ENCODE data around the gene BOC. TPM values are rescaled to one million over a fixed set of nuclear protein-coding genes. Genes with fewer than 3 reads are reported as not detected.

Gene BOC
- total RNA-seq, 1 experiment from 2014 or later, result 0.73 TPM

DNA sequence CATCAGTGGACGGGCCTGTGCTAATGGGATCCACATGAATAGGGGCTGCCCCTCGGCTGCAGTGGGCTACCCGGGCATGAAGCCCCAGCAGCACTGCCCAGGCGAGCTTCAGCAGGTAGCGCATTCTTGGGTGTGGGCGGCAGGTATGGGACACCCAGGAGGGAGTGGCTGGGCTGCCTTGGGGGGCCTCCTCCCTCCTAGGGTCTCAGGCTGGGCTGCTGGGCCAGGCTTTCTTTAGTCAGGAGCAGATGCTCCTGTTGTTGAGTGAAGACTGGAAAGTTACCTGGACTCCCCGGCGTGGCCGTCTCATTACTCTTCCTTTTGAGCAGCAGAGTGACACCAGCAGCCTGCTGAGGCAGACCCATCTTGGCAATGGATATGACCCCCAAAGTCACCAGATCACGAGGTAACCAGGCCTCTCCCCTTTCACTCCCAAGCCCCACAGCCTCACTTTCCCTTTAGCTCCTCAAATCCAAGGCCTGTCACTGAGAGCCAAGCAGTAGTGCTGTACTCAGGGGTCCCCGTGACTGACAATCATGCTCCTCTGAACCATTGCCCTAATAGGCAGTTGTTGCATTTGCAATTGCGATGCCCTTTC is 73.2 kb downstream of the BOC start:
- H3K27ac Mint-ChIP-seq (ENCODE audit: unreplicated experiment), result no peak overlapping the region
- no peak for DNase-seq

DNA sequence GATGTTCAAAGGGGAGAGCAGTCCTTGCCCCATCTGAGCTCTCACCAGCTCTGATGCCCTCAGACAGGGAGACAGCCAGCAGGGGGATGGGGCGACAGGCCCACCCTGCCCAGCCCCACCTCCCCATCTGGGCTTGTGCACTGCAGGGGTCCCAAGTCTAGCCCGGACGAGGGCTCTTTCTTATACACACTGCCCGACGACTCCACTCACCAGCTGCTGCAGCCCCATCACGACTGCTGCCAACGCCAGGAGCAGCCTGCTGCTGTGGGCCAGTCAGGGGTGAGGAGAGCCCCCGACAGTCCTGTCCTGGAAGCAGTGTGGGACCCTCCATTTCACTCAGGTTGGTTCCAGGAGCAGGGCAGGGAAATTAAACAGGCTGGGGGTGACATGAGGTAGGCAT is 73.9 kb downstream of the BOC start:
- Mint-ChIP-seq H3K27ac (ENCODE audit: unreplicated experiment) (no peak overlapping the region), H3K9me3 (ENCODE audit: unreplicated experiment) (no peaks in the 10 kb centered on the region), H3K27me3 (ENCODE audit: insufficient read depth, unreplicated experiment) (peaks cover 12% of the 10 kb centered on the region), H3K4me1 (ENCODE audit: low read depth, unreplicated experiment) (peaks cover 15% of the 10 kb centered on the region), H3K4me3 (ENCODE audit: unreplicated experiment) (no peak overlapping the region), H3K36me3 (ENCODE audit: insufficient read depth, unreplicated experiment) (no peaks in the 10 kb centered on the region)
- Histone ChIP-seq H3K4me1 (peaks cover 9% of the 10 kb centered on the region), H3K9me3 (no peaks in the 10 kb centered on the region), H3K27me3 (replicated peaks; ENCODE audit: control insufficient read depth, insufficient read depth, low read length) (no peaks in the 10 kb centered on the region; the same call in 1 of the 2 replicates), H3K4me3 (ENCODE audit: low read depth, low read length) (no peak overlapping the region), H3K36me3 (ENCODE audit: control insufficient read depth, insufficient read depth, low read length) (no peaks in the 10 kb centered on the region)
- ChIA-PET CTCF (no interaction called here), POLR2A (no interaction called here)
- no peak for DNase-seq
- BruUV-seq (replicated peaks), result no TSS peak
- TF ChIP-seq, protein P1, sequence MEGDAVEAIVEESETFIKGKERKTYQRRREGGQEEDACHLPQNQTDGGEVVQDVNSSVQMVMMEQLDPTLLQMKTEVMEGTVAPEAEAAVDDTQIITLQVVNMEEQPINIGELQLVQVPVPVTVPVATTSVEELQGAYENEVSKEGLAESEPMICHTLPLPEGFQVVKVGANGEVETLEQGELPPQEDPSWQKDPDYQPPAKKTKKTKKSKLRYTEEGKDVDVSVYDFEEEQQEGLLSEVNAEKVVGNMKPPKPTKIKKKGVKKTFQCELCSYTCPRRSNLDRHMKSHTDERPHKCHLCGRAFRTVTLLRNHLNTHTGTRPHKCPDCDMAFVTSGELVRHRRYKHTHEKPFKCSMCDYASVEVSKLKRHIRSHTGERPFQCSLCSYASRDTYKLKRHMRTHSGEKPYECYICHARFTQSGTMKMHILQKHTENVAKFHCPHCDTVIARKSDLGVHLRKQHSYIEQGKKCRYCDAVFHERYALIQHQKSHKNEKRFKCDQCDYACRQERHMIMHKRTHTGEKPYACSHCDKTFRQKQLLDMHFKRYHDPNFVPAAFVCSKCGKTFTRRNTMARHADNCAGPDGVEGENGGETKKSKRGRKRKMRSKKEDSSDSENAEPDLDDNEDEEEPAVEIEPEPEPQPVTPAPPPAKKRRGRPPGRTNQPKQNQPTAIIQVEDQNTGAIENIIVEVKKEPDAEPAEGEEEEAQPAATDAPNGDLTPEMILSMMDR (IDR thresholded peaks at IDR 0.05; ENCODE audit: insufficient read depth in 1 of 2, low read depth in 1 of 2, low read length in 1 of 2, severe bottlenecking in 1 of 2, unreplicated experiment in 1 of 2), result no peak
- intact Hi-C loops (cut with micrococcal nuclease; ENCODE audit: unreplicated experiment), result no loop called here

More for the DNA sequence above, 73.2 kb downstream of the BOC start:
- H3K9me3 Mint-ChIP-seq (ENCODE audit: unreplicated experiment), result no peaks in the 10 kb centered on the region
- H3K4me3 Mint-ChIP-seq (ENCODE audit: unreplicated experiment), result no peak overlapping the region
- peaks cover 9% of the 10 kb centered on the region for H3K4me1 ChIP-seq
- H3K27me3 ChIP-seq (replicated peaks; ENCODE audit: control insufficient read depth, insufficient read depth, low read length), result no peaks in the 10 kb centered on the region; the same call in 1 of the 2 replicates
- H3K27me3 Mint-ChIP-seq (ENCODE audit: insufficient read depth, unreplicated experiment), result peaks cover 12% of the 10 kb centered on the region
- H3K36me3 Mint-ChIP-seq (ENCODE audit: insufficient read depth, unreplicated experiment), result no peaks in the 10 kb centered on the region
- BruUV-seq (replicated peaks), result no TSS peak
- H3K9me3 ChIP-seq, result no peaks in the 10 kb centered on the region
- ChIA-PET CTCF (no interaction called here), POLR2A (no interaction called here)
- intact Hi-C loops (cut with micrococcal nuclease; ENCODE audit: unreplicated experiment), result no loop called here
- TF ChIP-seq, protein P1 (IDR thresholded peaks at IDR 0.05; ENCODE audit: insufficient read depth in 1 of 2, low read depth in 1 of 2, low read length in 1 of 2, severe bottlenecking in 1 of 2, unreplicated experiment in 1 of 2), result no peak
- H3K4me3 ChIP-seq (ENCODE audit: low read depth, low read length), result no peak overlapping the region
- H3K4me1 Mint-ChIP-seq (ENCODE audit: low read depth, unreplicated experiment), result peaks cover 15% of the 10 kb centered on the region
- no peaks in the 10 kb centered on the region for H3K36me3 ChIP-seq (ENCODE audit: control insufficient read depth, insufficient read depth, low read length)

DNA sequence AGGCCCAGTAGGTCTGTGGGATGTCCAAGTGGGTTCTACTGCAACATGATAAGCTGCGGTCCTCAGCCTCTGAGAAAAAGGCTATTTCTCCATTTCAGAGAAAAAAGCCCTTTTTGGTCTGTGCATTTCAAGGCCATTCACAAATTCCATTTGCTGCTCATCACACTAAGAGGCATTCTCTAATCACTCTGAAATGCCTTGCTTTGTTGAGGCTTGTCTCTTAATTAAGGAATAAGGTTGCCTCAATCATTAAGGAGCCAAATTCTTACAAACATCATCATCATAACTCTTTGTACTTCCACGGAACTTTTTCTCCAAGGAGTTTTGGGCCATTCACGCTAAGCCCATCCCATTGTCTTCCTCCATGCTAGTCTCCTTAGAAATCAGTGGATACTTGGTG is 74.4 kb downstream of the BOC start:
- no peaks in the 10 kb centered on the region for H3K36me3 ChIP-seq (ENCODE audit: control insufficient read depth, insufficient read depth, low read length)
- BruUV-seq (replicated peaks), result no TSS peak
- H3K4me3 ChIP-seq (ENCODE audit: low read depth, low read length), result no peak overlapping the region
- H3K27me3 ChIP-seq (replicated peaks; ENCODE audit: control insufficient read depth, insufficient read depth, low read length), result no peaks in the 10 kb centered on the region; the same call in 1 of the 2 replicates
- TF ChIP-seq, protein P1 (IDR thresholded peaks at IDR 0.05; ENCODE audit: insufficient read depth in 1 of 2, low read depth in 1 of 2, low read length in 1 of 2, severe bottlenecking in 1 of 2, unreplicated experiment in 1 of 2), result no peak
- no peak for DNase-seq
- Mint-ChIP-seq H3K27me3 (ENCODE audit: insufficient read depth, unreplicated experiment) (peaks cover 12% of the 10 kb centered on the region), H3K4me1 (ENCODE audit: low read depth, unreplicated experiment) (peaks cover 15% of the 10 kb centered on the region), H3K9me3 (ENCODE audit: unreplicated experiment) (no peaks in the 10 kb centered on the region), H3K36me3 (ENCODE audit: insufficient read depth, unreplicated experiment) (no peaks in the 10 kb centered on the region), H3K4me3 (ENCODE audit: unreplicated experiment) (no peak overlapping the region), H3K27ac (ENCODE audit: unreplicated experiment) (no peak overlapping the region)
- intact Hi-C loops (cut with micrococcal nuclease; ENCODE audit: unreplicated experiment), result no loop called here
- H3K4me1 ChIP-seq, result peaks cover 9% of the 10 kb centered on the region
- ChIA-PET POLR2A (no interaction called here), CTCF (no interaction called here)
- H3K9me3 ChIP-seq, result no peaks in the 10 kb centered on the region
